IMR-90 (cell line): ENCODE measurements around the gene KIF1B.

Experiments
- CEBPB ChIP-seq: IDR thresholded peaks from 2 replicates; pipeline ENCODE4 v1.6.1; 2012; ENCODE audit warnings: low read depth, low read length, improper control_type of control experiment
- CHD1 ChIP-seq: IDR thresholded peaks from 2 replicates; pipeline ENCODE4 v1.6.1; 2012; ENCODE audit warnings: low read depth, low read length, improper control_type of control experiment
- CTCF ChIP-seq: conservative IDR thresholded peaks from 2 replicates; pipeline ENCODE4 v1.5.1; 2012; ENCODE audit warnings: mild to moderate bottlenecking, low read depth, low read length, improper control_type of control experiment
- ELK1 ChIP-seq: fragments of 150-350 bp; IDR thresholded peaks from 2 replicates; pipeline ENCODE4 v1.6.1; 2016; ENCODE audit warnings: low read depth, mild to moderate bottlenecking, low read length, moderate library complexity, borderline replicate concordance
- FOS ChIP-seq: fragments of 150-350 bp; IDR thresholded peaks from 2 replicates; pipeline ENCODE4 v1.6.1; 2016; ENCODE audit warnings: low read depth, low read length
- MAZ ChIP-seq: IDR thresholded peaks from 2 replicates; pipeline ENCODE4 v1.6.1; 2012; ENCODE audit warnings: low read depth, mild to moderate bottlenecking, low read length, improper control_type of control experiment, moderate library complexity, borderline replicate concordance
- MXI1 ChIP-seq: IDR thresholded peaks from 2 replicates; pipeline ENCODE4 v1.6.1; 2012; ENCODE audit warnings: low read depth, mild to moderate bottlenecking, low read length, moderate library complexity, borderline replicate concordance
- NFE2L2 ChIP-seq: fragments of 150-350 bp; IDR thresholded peaks from 2 replicates; pipeline ENCODE4 v1.6.1; 2016; ENCODE audit warnings: low read depth, mild to moderate bottlenecking, low read length
- POLR2A ChIP-seq: IDR thresholded peaks from 2 replicates; pipeline ENCODE4 v1.6.1; 2012; ENCODE audit warnings: mild to moderate bottlenecking, low read depth, low read length
- RAD21 ChIP-seq: IDR thresholded peaks from 2 replicates; pipeline ENCODE4 v1.6.1; 2012; ENCODE audit warnings: low read length, improper control_type of control experiment
- RCOR1 ChIP-seq: IDR thresholded peaks from 2 replicates; pipeline ENCODE4 v1.6.1; 2012; ENCODE audit warnings: mild to moderate bottlenecking, low read length, improper control_type of control experiment; ENCODE audit not compliant: insufficient replicate concordance
- RFX5 ChIP-seq: IDR thresholded peaks from 2 replicates; pipeline ENCODE4 v1.8.0; 2012; ENCODE audit warnings: low read depth, mild to moderate bottlenecking, low read length, moderate library complexity
- TF ChIP-seq, protein P1 (sequence below): fragments of 150-350 bp; IDR thresholded peaks from 2 replicates; pipeline ENCODE4 v1.6.1; 2017; ENCODE audit warnings: mild to moderate bottlenecking, antibody characterized with exemption, low read length, low read depth

GRCh38 chr1:10389271-10389973, 179.1 kb downstream of the KIF1B start:
- TF ChIP-seq CTCF (no peak), POLR2A (no peak), NFE2L2 (no peak), CHD1 (no peak), RAD21 (no peak), MAZ (no peak), MXI1 (no peak), ELK1 (no peak), FOS (no peak), RFX5 (no peak), CEBPB (no peak), RCOR1 (no peak)
- TF ChIP-seq, protein P1, sequence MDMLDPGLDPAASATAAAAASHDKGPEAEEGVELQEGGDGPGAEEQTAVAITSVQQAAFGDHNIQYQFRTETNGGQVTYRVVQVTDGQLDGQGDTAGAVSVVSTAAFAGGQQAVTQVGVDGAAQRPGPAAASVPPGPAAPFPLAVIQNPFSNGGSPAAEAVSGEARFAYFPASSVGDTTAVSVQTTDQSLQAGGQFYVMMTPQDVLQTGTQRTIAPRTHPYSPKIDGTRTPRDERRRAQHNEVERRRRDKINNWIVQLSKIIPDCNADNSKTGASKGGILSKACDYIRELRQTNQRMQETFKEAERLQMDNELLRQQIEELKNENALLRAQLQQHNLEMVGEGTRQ: no peak
